Measurements from ENCODE around the gene PSME2.

DNA sequence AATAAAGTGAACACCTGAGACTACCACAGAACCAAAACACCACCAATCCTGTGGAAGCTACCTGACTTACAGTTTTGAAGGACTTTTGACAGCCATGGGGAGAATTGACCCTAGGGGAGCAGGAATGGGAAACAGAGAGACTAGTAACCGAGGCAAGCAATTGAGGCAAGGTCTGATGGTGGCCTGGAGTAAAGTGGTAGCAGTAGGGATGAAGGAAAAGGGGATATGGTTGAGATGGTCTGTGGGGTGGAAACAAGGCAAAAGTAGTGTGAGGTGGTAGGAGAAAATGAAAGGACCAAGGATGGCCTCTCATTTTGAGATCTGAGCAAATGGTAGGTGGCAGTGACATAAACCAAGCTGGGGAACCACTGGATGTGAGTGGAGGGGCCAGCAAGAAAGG, 10.4 kb upstream of the PSME2 start:
- TF ChIP-seq, protein P1, sequence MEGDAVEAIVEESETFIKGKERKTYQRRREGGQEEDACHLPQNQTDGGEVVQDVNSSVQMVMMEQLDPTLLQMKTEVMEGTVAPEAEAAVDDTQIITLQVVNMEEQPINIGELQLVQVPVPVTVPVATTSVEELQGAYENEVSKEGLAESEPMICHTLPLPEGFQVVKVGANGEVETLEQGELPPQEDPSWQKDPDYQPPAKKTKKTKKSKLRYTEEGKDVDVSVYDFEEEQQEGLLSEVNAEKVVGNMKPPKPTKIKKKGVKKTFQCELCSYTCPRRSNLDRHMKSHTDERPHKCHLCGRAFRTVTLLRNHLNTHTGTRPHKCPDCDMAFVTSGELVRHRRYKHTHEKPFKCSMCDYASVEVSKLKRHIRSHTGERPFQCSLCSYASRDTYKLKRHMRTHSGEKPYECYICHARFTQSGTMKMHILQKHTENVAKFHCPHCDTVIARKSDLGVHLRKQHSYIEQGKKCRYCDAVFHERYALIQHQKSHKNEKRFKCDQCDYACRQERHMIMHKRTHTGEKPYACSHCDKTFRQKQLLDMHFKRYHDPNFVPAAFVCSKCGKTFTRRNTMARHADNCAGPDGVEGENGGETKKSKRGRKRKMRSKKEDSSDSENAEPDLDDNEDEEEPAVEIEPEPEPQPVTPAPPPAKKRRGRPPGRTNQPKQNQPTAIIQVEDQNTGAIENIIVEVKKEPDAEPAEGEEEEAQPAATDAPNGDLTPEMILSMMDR (IDR thresholded peaks at IDR 0.05) = no peak
- no peak for TF ChIP-seq POLR2AphosphoS5 (IDR thresholded peaks at IDR 0.05)
